Esophagus muscularis mucosa (tissue), 4 donors: Measurements from ENCODE around the gene STAT3. TPM values are rescaled to one million over a fixed set of nuclear protein-coding genes. Genes with fewer than 3 reads are reported as not detected.

Experiments
- DNase-seq: peaks from one replicate; pipeline ENCODE4 v3.0.0-alpha.2; 2017; ENCODE audit errors: extremely low spot score
- H3K27ac ChIP-seq, 4 donors: fragments of 200-600 bp; sonication (generic); replicated peaks in 1 of 4; 1 replicate in 3 of 4; 2 replicates in 1 of 4; pipeline ENCODE4 v1.5.1; 2016 to 2019; ENCODE audit warnings: mild to moderate bottlenecking in 1 of 4
- H3K27me3 ChIP-seq, 4 donors: fragments of 200-600 bp; sonication (generic); one replicate each; pipeline versions ENCODE4 v1.5.1 to v1.6.0; 2016 to 2019
- H3K36me3 ChIP-seq, 4 donors: fragments of 200-600 bp; sonication (generic); one replicate each; pipeline ENCODE4 v1.5.1; 2016 to 2019
- H3K4me1 ChIP-seq, 4 donors: fragments of 200-600 bp; sonication (generic); one replicate each; pipeline ENCODE4 v1.5.1; 2016 to 2019
- H3K4me3 ChIP-seq, 4 donors: fragments of 200-600 bp; sonication (generic); 1 replicate in 2 of 4; 2 replicates in 2 of 4; pipeline ENCODE4 v1.5.1; 2016 to 2019; ENCODE audit warnings: mild to moderate bottlenecking in 4 of 4, moderate library complexity in 1 of 4
- H3K9me3 ChIP-seq, 4 donors: fragments of 200-600 bp; sonication (generic); 1 replicate in 3 of 4; 2 replicates in 1 of 4; pipeline ENCODE4 v1.5.1; 2016 to 2019
- EP300 ChIP-seq: sonication (generic); formaldehyde crosslinking; IDR thresholded peaks from one replicate; pipeline ENCODE4 v1.6.1; 2017; ENCODE audit warnings: antibody characterized with exemption
- POLR2A ChIP-seq: fragments of 450-650 bp; IDR thresholded peaks from one replicate; pipeline ENCODE4 v1.6.1; 2017; ENCODE audit warnings: antibody characterized with exemption, moderate library complexity, mild to moderate bottlenecking, low read depth
- POLR2AphosphoS5 ChIP-seq, 2 donors: sonication (generic); formaldehyde crosslinking; IDR thresholded peaks; one replicate each; pipeline ENCODE4 v1.6.1; 2017; ENCODE audit warnings: antibody characterized with exemption in 2 of 2
- WGBS: methylation state at CpG from one replicate; pipeline ENCODE4 v1.1.5; 2018; 5-methylcytosine and 5-hydroxymethylcytosine counted together
- intact Hi-C: fragments of 100-400 bp; cut with DNase I; formaldehyde crosslinking; loops from one replicate; pipeline ENCODE4 v1.15.1; 2023
- total RNA-seq, 4 donors: library from RNA; depleted of rRNA; stranded (reverse); fragments of >200 nt; gene quantifications; one replicate each; pipeline versions ENCODE4 v1.1.0 to v1.2.1, GENCODE V29; 2016
- TF ChIP-seq, protein P1 (sequence below), 3 experiments: fragments of 200-600 bp in 2 of 3; fragments of 450-650 bp in 1 of 3; sonication (generic) in 2 of 3; IDR thresholded peaks; one replicate each; pipeline ENCODE4 v1.5.1; 2017 to 2019; ENCODE audit warnings: antibody characterized with exemption in 3 of 3, mild to moderate bottlenecking in 2 of 3, moderate library complexity in 1 of 3

Gene STAT3
- total RNA-seq, 4 donors from 2014 or later: 137 to 260 (median 211) TPM

DNA sequence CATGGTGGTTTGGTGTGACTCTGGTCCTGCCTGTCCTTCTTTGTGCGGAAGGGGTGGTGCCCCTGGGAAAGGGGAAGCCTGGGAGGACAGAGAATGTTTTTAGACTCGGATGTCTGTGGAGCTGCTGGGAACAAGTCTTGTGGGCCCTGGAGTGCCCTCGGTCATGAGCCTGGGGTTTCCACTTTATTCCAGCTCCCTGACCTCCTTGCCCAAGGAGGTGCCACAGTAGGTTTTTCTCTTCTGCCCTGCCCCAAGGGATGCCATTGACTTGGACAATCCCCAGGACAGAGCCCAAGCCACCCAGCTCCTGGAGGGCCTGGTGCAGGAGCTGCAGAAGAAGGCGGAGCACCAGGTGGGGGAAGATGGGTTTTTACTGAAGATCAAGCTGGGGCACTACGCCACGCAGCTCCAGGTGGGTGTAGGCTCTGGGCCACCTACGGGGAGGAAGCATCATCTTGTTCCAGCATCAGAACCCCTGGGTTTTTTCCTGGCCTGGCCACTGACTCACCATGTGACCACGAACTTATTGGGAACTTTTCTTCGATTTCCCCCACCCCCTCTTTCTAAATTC is 98.5 kb downstream of the STAT3 start:
- DNase-seq: no peak
- H3K4me3 ChIP-seq: peak overlapping the region; percentile 73 to 87 (median 79)
- WGBS: 88% methylated on average over 6 of the region's 9 CpGs
- peak overlapping the region; percentile 89 to 96 (median 91) for H3K27ac ChIP-seq
- no peaks in the 10 kb centered on the region for H3K9me3 ChIP-seq
- peaks cover 8 to 37% (median 23%) of the 10 kb centered on the region in 4 donors for H3K36me3 ChIP-seq
- intact Hi-C loops: loop anchor here (10.0 kb wide), 1 partner anchor 95 kb away; the partner anchor contains the start of gene GHDC
- H3K4me1 ChIP-seq: peaks cover 34 to 66% (median 62%) of the 10 kb centered on the region in 4 donors
- TF ChIP-seq EP300: no peak
- TF ChIP-seq POLR2A: no peak
- TF ChIP-seq, protein P1, sequence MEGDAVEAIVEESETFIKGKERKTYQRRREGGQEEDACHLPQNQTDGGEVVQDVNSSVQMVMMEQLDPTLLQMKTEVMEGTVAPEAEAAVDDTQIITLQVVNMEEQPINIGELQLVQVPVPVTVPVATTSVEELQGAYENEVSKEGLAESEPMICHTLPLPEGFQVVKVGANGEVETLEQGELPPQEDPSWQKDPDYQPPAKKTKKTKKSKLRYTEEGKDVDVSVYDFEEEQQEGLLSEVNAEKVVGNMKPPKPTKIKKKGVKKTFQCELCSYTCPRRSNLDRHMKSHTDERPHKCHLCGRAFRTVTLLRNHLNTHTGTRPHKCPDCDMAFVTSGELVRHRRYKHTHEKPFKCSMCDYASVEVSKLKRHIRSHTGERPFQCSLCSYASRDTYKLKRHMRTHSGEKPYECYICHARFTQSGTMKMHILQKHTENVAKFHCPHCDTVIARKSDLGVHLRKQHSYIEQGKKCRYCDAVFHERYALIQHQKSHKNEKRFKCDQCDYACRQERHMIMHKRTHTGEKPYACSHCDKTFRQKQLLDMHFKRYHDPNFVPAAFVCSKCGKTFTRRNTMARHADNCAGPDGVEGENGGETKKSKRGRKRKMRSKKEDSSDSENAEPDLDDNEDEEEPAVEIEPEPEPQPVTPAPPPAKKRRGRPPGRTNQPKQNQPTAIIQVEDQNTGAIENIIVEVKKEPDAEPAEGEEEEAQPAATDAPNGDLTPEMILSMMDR (IDR thresholded peaks at IDR 0.05): no peak
- TF ChIP-seq POLR2AphosphoS5 (IDR thresholded peaks at IDR 0.05): no peak
- H3K27me3 ChIP-seq: no peaks in the 10 kb centered on the region

DNA sequence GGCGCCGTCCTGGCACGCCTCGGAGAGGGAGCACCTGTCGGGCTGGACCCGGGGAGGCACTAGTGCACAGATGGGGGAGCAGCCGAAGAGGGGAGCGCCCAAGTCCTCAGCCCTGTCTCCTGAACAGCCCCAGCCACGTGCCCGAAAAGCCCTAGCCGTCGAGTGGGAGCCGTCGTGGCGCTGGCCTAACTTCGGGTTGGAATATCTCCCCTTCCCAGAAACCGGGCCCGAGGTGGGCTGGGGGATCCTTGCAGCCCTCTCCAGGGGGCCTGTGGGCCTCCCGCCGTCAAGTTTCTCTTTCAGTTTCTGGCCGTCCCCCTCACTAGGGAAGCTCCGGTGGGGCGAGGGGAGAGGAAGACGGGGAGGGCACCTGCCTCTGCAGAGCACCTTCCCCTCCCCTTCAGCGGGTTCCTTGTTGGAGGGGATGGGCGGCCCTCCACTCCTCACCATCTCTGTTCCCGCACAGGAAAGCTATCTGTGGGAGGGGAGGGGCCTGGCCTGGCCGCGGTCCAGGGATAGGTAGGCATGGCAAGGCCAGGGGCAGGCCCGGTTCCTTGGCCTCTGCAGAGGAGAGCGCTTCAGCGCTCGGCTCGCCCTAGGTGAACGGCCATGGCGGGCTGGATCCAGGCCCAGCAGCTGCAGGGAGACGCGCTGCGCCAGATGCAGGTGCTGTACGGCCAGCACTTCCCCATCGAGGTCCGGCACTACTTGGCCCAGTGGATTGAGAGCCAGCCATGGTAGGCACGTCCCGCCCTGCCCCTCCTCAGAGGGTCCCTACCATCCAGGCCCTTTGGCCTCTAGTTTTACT is 99.2 kb downstream of the STAT3 start:
- DNase-seq: no peak
- no peaks in the 10 kb centered on the region for H3K27me3 ChIP-seq
- H3K4me1 ChIP-seq: peaks cover 34 to 66% (median 62%) of the 10 kb centered on the region in 4 donors
- H3K36me3 ChIP-seq: peaks cover 5 to 30% (median 17%) of the 10 kb centered on the region in 4 donors
- WGBS: 57% methylated on average over 23 of the region's 44 CpGs
- TF ChIP-seq POLR2AphosphoS5 (IDR thresholded peaks at IDR 0.05): peak in 1 of 2 donors; percentile 15
- TF ChIP-seq EP300: no peak
- H3K4me3 ChIP-seq: peak overlapping the region; percentile 73 to 87 (median 79)
- H3K27ac ChIP-seq: peak overlapping the region; percentile 89 to 96 (median 91)
- no peaks in the 10 kb centered on the region for H3K9me3 ChIP-seq
- intact Hi-C loops: no loop called here

DNA sequence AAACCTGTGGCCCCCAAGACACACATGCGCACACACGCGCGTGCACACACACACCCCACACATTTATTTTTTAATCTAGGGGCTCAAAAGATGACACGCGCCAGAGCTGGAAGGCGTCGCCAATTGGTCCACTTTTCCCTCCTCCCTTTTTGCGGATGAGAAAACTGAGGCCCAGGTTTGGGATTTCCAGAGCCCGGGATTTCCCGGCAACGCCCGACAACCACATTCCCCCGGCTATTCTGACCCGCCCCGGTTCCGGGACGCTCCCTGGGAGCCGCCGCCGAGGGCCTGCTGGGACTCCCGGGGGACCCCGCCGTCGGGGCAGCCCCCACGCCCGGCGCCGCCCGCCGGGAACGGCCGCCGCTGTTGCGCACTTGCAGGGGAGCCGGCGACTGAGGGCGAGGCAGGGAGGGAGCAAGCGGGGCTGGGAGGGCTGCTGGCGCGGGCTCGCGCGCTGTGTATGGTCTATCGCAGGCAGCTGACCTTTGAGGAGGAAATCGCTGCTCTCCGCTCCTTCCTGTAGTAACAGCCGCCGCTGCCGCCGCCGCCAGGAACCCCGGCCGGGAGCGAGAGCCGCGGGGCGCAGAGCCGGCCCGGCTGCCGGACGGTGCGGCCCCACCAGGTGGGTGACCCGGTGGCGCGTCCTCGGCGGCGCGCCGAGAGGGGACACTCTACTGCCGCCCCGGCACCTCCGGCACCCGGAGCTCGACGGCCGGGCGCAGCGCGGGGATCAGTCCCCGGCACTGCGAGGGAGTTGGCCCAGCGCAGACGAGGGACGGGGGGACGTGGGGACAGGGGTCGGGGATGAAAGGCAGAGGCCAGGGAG is 100.1 kb downstream of the STAT3 start, which contains the start of gene STAT5A:
Gene STAT5A (plus strand): TSS at position 522 of the 826 bp plus-strand sequence. CDS start 914 bp downstream, outside the sequence.
- Histone ChIP-seq H3K36me3 (peaks cover 1 to 23% (median 13%) of the 10 kb centered on the region in 4 donors), H3K9me3 (no peaks in the 10 kb centered on the region), H3K27me3 (no peaks in the 10 kb centered on the region), H3K4me1 (peaks cover 34 to 66% (median 64%) of the 10 kb centered on the region in 4 donors), H3K27ac (peak within 1 kb of the TSS; percentile 89 to 96 (median 91)), H3K4me3 (peak within 1 kb of the TSS; percentile 73 to 87 (median 79))
- intact Hi-C loops: no loop called here
- TF ChIP-seq, protein P1 (IDR thresholded peaks at IDR 0.05): no peak
- TF ChIP-seq POLR2A (peak; percentile 71), POLR2AphosphoS5 (IDR thresholded peaks at IDR 0.05) (peak; percentile 83 to 91)
- WGBS: 8% methylated on average over 35 of the region's 88 CpGs
- peak; percentile 97 for DNase-seq

DNA sequence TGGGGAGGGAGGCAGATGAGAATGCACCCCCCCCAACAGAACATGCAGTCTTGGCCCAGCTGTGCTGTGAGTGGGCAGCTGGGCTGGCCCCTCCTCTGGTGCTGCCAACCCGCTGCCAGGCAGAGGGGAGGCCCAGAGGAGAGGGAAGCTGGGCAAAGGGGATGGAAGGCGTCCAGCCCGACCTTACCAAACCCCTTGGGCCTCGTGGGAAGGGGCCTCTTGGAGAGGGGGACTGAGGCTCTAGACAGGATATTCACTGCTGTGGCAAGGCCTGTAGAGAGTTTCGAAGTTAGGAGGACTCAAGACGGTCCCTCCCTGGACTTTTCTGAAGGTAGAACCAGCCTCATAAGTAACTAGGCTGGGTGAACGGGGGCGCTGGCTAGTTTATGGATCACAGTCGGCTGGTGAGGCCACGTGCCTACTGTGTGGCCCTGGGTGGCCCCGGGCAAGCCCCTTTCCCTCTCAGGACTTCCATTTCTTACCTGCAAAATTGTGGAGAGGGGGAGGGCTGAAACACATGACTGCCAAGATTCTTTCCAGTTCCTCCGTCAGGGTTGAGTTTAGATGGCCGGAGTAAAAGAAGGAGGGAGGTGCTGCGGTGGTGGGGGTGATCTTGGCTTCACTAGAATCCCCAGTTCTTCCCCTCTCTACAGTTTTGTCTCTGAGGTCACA is 100.8 kb downstream of the STAT3 start:
- peak overlapping the region; percentile 89 to 96 (median 91) for H3K27ac ChIP-seq
- H3K9me3 ChIP-seq: no peaks in the 10 kb centered on the region
- peaks cover 0 to 15% (median 9%) of the 10 kb centered on the region in 4 donors for H3K36me3 ChIP-seq
- H3K27me3 ChIP-seq: no peaks in the 10 kb centered on the region
- DNase-seq: peak; percentile 92
- WGBS: 15% methylated on average over 7 of the region's 14 CpGs
- intact Hi-C loops: no loop called here
- TF ChIP-seq, protein P1 (IDR thresholded peaks at IDR 0.05): no peak
- TF ChIP-seq POLR2AphosphoS5 (IDR thresholded peaks at IDR 0.05): peak; percentile 40 to 83
- peak overlapping the region; percentile 73 to 87 (median 79) for H3K4me3 ChIP-seq
- H3K4me1 ChIP-seq: peaks cover 34 to 66% (median 64%) of the 10 kb centered on the region in 4 donors
